Testis (tissue), 2 donors: ENCODE results near the gene TGM3.

ENCODE experiments used
- POLR2A ChIP-seq: fragments of 450-650 bp; IDR thresholded peaks from one replicate; pipeline ENCODE4 v1.6.1; 2017; ENCODE audit warnings: antibody characterized with exemption, mild to moderate bottlenecking, moderate library complexity
- TF ChIP-seq, protein P1 (sequence below), 3 experiments: fragments of 450-650 bp in 2 of 3; fragments of 200-600 bp in 1 of 3; sonication (generic) in 1 of 3; IDR thresholded peaks; one replicate each; pipeline ENCODE4 v1.5.1; 2016 to 2019; ENCODE audit warnings: antibody characterized with exemption in 3 of 3, mild to moderate bottlenecking in 2 of 3, moderate library complexity in 1 of 3

DNA sequence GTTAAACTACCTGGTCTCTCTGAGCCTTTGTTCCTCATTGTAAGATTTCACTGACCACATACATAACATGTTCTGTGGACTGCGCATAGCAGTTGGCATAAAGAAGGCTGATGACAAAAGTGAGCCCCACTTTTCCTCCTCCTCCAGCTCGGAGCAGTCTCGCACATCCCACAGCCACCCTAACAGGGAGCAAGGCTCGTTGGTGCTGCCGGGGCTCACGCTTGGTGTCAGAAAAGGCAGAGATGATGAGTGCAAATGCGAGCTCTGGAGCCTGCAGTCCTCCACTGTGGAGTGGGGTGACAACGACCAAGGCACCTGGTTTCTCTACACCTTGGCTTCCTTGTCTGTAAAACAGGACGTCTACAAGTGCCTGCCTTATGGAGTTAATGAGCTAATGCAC is 9.7 kb downstream of the TGM3 start:
- TF ChIP-seq, protein P1, sequence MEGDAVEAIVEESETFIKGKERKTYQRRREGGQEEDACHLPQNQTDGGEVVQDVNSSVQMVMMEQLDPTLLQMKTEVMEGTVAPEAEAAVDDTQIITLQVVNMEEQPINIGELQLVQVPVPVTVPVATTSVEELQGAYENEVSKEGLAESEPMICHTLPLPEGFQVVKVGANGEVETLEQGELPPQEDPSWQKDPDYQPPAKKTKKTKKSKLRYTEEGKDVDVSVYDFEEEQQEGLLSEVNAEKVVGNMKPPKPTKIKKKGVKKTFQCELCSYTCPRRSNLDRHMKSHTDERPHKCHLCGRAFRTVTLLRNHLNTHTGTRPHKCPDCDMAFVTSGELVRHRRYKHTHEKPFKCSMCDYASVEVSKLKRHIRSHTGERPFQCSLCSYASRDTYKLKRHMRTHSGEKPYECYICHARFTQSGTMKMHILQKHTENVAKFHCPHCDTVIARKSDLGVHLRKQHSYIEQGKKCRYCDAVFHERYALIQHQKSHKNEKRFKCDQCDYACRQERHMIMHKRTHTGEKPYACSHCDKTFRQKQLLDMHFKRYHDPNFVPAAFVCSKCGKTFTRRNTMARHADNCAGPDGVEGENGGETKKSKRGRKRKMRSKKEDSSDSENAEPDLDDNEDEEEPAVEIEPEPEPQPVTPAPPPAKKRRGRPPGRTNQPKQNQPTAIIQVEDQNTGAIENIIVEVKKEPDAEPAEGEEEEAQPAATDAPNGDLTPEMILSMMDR (IDR thresholded peaks at IDR 0.05): no peak
- TF ChIP-seq POLR2A: no peak
